Germinal center (tissue), 1 donor: ENCODE measurements around the gene TGFBR3L.
"Not testable (repeated sequence)": the region's sequence is repeated elsewhere in the genome, so short reads cannot be mapped to it uniquely, and the experiment has no call there.

ENCODE experiments used
- DNase-seq: peaks from one replicate; pipeline ENCODE4 v3.0.0; 2012; ENCODE audit warnings: mixed read lengths, low spot score

TGFBR3L gene

DNA sequence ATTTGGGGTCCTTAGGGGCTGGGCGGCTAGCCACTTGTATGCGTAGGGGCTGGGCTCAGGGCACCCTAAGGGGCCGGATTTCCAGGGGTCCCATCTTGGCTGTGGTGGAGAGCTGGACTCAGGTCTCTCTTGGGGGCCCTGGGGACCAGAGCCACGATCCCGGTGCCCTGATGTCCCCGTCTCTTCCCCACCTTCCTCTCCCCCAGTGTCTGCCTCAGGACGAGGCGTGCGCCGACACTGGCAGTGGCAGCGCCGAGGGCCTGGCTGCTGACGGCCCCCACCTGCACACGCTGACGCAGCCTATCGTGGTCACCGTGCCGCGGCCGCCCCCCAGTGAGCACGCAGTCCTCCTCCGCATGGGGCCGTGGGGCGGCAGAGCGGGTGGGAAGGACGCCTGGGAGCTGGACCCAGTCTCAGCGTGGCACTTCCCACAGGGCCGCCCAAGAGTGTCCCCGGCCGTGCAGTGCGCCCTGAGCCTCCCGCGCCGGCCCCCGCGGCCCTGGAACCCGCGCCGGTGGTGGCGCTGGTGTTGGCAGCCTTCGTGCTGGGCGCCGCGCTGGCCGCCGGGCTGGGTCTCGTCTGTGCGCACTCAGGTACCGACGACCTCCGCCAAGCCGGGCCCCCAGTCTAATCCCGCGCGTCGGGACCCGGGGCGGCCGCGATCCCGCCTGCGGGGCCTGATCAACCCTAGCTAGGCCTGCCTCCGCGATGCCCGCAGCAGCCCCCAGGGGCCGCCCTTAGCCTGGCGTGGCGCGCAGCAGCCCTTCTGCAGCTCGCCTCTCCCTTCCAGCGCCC, 2.8 kb downstream of the TGFBR3L start:
- peak; percentile 55 for DNase-seq

DNA sequence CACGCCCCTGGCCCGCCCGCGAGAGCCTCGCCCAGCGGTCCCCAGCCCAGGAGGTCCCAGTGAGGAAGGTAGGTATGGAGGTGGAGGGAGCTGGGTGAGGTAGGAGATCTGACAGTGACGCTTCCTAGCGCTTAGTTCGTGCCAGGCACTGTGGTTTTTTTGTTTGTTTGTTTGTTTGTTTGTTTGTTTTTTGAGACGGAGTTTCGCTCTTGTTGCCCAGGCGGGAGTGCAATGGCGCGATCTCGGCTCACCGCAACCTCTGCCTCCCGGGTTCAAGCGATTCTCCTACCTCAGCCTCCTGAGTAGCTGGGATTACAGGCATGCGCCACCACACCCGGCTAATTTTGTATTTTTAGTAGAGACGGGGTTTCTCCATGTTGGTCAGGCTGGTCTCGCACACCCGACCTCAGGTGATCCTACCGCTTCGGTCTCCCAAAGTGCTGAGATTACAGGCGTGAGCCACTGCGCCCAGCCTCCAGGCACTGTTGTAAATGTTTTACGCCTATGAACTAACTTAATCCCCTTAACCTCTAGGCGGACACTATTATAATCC, 3.5 kb downstream of the TGFBR3L start:
- not testable (repeated sequence) for DNase-seq

DNA sequence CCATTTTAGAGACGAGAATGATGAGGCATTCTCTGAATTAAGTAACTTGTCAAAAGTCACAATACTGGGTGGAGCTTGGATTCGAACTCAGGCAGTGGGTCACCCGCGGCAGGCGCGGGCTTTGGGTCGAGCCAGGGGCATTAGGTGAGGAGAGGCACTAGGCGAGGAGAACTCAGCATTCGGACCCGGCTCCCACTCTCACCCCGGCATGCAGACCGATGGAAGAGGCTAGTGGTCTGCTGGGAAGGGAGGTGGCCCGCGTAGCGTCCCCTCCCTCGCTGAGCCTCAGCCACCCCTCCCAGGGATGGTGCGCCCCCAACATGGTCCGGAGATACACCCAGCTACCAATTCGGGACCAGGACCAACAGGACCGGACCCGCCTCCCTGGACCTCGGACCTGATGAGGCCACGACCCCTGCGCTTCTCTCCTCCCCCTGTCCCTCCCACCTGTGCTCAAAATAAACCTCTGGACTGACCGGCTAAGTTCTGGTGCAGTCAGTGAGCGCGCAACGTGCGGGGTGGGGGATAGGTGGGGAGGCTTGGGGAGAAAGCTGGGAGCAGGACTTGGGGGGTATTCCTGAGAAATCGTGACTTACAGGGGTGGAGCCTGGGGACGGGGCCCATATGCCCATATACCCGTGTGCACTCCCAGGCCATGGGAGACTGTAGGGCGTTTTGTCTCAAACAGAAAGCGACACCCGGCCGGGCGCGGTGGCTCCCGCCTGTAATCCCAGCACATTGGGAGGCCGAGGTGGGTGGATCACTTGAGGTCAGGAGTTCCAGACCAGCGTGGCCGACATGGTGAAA, 4.2 kb downstream of the TGFBR3L start:
- no peak for DNase-seq

DNA sequence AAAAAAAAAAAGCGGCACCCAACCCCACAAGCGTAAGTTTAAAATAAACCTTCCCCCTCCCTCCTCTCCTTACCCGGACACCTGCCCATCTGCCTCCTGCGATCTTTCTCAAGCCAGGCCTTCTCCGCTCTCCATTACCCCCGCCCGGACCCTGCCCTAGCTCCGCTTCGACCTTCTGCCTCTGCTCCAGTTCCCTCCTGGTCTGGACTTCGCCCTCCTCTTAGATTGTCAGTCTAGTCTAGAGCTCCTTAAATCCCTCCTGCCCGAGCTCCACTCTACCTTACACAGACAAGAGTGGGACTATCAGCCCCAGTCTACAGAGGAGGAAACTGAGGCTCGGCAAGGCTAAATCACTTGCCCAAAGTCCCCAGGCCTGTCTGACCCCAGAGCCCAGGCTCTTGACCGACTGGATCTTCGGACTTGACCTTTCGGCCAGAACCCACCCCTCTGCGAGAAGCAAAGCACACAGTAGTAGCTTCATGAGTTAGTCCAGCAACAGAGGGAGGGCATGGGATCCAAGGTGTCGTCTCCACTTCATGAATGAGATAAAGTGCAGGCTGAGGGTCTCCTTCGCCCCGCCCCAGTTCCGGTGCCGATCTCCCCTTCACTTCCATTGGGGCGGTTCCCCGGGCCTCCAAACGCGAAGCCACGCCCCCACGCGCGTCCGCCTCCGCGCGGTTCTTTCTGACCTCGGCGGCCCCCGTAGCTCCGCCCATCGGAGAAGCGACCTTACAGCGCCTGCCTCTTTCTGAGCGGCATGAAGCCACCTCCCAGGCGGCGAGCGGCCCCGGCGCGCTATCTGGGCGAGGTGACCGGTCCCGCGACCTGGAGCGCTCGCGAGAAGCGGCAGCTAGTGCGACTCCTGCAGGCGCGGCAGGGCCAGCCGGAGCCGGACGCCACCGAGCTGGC, 5.2 kb downstream of the TGFBR3L start, which contains the start of gene SNAPC2:
Gene SNAPC2 (plus strand): TSS at position 729 of the 909 bp plus-strand sequence. CDS start 29 bp downstream, at position 758.
- DNase-seq, result peak; percentile 88

DNA sequence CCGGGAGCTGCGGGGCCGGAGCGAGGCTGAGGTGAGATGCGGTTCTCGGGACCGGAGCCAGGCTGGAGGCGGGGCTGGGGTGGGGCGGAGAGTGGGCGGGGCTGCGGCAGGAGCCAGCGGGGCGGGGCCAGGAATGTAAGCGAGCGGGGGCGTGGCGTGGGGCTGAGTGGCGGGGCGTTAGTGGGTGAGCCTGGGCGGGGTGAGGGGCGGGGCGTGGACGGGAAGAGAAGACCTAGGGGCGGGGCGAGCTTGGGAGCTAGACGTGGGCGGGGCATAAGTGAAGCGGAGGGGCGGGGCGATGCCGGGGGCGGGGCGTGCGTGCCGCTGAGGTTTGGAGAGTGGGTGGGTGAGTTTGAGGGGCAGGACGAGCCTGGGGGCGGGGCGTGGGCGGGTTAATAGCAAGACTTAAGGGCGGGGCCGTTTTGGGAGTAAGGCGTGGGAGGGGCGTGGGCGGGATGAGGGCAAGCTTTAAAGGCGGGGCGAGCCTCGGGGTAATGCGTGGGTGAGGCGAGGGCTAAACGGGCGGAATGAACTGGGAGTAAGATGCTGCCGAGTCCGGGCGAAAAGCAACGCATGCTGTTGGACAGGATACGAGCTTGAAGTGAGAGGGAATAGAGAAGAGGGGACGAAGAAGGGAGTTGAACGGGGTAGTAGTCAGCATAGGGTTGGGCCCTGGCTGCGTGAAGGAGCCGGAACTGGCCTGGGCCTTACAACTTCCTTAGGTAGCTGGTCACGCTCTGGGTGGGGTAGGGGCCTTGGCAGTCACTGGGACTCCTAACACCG, 6.1 kb downstream of the TGFBR3L start:
- DNase-seq, result peak; percentile 97

DNA sequence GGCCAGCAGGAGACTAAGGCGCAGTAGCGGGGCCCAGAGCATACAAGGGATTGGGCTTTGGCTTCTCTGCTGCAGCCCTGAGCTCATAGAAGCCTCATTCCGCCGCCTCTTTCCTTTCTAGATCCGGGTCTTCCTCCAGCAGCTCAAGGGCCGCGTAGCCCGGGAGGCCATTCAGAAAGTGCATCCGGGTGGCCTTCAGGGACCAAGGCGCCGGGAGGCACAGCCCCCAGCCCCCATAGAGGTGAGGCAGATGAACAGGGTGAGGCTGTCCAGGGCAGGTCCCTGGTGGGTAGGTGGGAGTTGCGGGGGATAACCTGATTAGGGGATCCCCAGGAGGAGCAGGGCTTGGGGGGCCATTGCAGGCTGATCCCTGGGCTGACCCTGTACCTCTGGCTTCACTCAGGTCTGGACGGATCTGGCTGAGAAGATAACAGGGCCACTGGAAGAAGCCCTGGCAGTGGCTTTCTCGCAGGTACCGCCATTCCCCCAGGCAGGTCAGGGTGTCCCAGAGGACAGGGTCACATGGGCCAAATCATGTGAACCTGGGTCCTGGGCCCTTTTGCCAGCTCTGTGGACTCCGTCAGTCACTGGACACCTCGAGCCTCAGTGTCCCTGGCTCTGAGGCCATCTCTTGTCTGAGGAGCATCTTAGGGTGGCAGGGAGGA, 6.8 kb downstream of the TGFBR3L start:
- DNase-seq, result no peak

DNA sequence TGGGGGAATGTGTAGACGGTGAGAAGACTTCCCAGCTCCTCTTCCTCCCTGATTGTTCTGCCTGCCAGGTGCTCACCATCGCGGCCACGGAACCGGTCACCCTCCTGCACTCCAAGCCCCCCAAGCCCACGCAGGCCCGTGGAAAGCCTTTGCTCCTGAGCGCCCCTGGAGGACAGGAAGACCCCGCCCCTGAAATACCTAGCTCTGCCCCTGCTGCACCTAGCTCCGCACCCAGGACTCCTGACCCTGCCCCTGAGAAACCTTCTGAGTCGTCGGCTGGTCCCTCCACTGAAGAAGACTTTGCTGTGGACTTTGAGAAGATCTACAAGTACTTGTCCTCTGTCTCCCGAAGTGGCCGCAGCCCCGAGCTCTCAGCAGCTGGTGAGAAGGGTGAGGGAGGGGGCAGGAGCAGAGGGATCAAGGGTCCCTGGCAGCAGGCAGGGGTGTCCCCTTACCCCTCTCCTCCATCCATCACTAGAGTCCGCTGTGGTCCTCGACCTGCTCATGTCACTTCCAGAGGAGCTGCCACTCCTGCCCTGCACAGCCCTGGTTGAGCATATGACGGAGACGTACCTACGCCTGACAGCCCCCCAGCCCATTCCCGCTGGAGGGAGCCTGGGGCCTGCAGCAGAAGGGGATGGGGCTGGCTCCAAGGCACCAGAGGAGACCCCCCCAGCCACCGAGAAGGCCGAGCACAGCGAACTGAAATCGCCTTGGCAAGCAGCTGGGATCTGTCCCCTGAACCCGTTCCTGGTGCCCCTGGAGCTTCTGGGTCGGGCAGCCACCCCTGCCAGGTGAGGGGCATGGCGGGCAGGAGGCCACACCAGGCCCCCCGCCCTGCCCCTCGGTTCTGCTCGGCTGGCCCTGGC, 7.6 kb downstream of the TGFBR3L start:
- no peak for DNase-seq

DNA sequence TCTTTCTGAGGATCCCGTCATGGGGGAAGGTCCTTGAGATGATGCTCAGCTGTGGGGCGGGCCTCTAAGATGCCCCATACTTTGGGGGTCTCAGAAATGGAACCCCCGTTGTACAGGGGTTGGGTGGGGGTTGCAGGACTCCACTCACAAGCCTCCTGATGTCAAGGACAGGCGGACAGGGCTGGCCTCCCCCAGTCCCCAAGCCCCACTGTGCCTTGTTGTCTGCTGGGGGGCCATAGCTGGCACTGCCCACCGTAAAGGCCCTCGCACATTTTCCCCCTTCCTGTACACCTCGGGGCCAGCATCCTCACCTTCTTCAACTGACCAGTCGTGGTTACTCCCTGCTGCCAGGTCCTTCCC, 8.2 kb downstream of the TGFBR3L start:
- DNase-seq, result no peak

DNA sequence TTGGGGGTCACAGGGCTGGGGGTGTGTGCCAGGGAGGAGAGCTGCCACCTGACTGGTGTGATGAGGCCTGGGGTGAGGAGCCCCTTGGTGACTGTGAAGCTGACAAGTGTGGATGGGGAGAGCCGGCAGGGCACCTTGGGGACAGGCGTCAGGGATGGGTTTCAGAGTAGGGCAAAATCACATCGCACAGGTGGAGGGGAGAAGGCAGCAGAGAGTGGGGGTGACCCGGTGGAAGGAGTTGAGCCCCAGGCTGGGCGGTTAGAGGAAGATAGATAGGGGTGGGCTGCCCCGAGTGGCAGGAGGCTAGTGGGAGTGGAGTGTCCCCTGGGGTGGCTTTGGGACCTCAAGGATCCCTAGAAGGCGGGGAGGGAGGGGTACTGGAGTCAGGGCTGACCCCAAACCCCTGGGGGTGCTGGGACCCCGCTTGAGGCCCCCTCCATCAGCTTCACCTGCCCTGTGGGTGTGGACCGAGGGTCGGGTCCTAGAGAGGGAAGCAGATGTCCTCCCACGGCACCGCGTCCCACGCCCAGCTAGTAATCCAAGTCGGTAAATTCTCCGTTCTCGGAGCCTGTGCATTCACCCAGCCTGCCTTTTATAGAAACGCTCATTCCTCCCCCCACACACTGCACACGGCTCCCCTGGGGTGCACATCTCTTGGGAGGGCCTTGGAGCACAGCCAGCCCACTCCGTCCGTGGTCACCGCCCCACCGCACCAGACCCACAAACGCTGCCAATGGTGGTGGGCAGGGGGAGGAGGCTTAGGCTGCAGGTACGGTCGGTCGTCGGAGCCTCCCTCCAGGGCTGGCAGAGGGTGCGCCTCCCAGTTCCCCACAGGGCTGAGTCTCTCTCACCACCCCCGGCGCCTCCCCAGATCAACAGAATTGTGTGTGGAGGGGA, 8.9 kb downstream of the TGFBR3L start:
- DNase-seq, result no peak

DNA sequence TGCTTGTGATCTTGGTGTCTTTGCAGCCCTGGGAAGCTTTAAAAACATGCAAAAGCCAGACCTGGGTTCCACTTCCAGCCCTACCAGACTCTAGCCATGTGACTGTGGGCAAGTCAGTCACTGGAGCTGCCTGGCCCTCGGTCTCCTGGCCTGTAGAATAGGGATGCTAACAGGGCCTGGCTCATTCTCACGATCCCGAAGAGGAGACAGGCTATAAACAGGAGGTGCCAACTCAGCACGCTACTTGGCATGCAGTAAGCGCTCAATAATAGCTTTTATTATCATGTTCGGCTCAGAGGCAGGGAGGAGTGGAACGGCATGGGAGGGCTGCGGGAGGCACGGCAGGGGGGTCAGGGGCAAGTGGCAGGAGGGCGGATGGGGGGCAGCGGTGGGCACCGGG, 9.6 kb downstream of the TGFBR3L start:
- no peak for DNase-seq

DNA sequence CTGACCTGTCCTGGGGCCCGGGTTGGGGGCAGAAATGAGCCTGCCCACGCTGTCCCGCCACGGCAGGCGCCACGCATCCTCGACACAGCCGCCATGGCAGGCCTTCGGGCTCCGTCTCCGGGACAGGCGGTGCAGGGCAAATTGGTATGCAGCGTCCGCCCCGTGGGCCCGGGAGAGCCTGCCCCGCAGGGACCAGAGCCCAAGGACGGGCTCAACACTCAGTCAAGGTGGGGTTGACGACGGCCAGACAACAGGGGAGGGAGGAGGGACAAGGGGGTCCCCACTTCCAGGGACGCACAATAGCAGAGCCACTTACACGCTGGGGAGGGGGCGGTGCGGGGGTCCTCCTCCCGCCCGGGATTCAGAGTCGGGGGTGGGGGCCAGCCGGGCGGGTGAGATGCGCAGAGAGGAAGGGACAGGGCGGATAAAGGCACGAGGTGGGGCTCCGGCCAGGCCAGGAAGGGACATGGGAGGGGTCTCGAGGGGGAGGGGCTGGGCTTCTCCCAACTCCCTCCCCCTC, 10.1 kb downstream of the TGFBR3L start:
- DNase-seq, result no peak

DNA sequence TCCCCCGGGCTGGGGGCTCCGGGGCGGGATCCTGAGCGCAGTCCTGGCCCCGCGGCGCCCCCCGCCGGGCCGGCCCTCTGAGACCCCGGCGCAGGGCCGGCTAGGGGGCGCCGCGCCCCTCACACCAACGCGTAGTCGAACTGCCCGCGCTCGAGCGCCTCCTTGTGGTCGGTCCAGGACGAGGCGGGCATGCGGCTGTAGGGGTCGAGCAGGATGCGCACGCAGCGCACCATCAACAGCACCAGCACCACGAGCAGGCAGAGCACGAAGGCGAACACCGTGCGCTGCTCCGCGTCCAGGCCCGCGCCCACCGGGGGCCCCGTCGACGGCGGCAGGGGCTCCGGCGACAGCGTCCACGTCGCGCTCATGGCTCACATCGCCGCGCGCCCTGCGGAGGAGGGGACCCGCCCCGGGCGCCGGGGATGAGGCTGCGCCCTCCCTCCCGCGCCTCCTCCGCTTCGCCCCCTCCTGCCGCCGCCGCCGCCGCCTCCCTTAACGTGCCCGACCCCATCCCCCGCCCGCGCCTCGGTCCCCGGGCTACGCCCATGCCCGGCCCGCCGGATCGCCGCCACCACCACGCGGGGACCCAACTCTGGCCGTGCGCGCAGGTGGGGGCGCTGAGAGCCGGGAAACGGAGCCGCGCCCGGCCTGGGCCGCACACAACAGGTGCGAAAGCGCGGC, 10.7 kb downstream of the TGFBR3L start:
- DNase-seq, result peak; percentile 92

DNA sequence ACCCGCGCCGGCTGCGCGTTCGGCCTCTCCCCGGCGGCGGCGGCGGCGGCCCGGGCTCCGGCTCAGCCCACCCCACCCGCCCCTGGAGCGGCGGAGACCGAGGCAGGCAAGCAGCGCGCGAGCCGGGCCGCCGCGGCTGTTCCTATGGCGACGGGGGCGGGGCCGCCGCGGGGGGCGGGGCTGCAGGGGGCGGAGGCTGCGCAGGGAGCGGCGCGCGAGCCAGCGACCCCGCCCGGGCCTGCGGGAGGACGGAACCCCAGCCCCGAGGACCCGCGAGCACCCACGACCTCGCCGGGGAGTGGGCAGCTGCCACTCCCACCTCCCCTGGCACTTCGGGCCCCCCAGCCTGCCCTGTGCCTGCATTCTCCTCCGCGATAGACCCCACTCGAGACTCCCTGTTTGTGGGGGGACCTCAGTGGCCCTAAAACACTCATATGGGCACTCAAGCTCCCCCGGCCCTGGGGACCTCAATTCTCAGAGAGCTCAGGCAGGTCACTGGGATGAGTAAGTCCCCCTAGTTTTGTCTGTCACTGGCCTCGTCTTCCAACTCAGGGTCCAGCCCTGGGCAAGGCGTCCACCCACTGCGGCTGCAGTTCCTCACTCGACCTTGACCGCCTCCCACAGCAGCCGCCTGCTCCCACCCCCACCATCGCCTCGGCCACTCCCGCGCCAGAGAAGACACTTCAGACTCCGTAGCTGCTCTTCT, 11.5 kb downstream of the TGFBR3L start, which contains the start of gene CTXN1:
Gene CTXN1 (minus strand): TSS at position 115 of the 706 bp plus-strand sequence. CDS start 597 bp downstream, outside the sequence.
- DNase-seq, result peak; percentile 87

DNA sequence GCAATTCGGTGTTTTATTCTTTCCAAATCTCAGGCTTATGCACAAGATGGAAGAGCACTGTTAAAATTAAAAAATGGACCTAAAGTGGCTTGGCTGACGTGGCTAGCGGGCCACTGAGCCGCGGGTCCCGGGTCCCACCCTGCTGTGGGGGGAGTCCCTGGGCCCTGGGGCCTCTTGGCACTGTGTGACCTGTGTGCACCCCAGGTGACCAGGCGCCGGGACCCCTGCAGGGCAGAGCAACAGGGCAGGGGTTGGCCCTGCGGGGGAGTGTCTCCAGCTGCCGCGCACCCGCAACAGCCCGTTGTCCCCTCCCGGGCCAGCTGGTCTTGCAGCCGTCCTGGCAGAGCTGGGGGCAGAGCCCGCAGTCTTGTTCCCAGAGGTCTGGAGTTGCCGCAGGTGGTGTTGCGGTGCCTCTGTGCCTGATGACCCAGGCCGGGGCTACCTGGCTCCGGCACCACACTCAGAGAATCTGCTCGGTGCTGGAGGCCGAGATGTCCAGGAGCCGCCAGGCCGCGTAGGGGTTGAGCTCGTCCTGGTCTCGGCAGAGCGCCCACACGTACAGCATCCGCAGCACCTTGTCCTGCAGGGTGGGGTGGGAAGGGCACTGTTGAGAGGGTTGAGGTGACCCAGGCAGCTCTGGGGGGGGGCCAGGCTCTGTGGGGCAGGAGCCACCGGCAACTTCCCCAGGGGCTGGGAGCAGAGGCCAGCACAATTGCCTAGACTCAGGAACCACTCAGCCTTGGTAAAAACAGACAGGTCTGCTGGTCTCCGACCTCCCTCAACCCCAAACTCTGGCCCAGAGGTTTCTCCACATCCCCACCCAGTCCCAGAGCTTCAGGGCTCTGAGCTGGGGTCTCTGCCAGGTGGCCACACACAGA, 12.3 kb downstream of the TGFBR3L start:
- DNase-seq, result no peak

DNA sequence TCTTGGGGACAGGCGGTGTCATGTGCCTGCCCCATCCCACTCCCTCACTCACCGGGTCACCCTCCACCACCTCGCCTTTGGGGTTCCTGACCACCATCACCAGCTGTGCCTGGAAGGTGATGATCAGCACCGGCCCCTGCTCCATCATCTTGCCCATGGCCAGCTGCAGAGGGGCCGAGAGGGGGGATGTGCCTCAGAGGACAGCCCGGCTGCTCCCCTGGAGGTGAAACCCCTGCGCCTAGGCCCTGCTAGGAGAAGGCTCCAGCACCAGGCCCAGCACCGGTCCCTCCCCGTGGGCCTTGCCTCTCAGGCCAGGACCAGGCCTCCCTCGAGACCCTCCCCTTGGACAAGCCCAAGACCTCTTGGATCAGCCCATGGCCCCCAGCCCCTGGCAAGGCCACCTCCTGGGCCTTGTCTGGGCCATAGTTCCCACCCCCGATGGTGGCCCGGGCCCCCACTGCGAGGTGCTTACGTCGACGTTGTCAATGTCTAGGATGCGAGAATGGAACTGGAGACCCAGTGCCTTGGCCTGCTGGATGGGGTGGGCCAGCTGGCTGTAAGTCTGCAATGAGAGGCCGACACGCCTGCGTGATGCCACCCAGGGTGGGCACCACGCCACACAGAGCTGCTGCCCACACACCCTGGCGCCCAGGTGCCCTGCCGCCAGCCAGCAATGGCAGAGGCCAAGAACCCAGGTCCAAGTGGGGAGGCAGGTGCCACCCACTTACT, 13.1 kb downstream of the TGFBR3L start:
- DNase-seq, result no peak
